ENCODE results near the gene RHOT1. TPM values are rescaled to one million over a fixed set of nuclear protein-coding genes. Genes with fewer than 3 reads are reported as not detected.
A peak's percentile ranks its signal among the peaks of the same experiment; 100 is the strongest.
"Not testable (repeated sequence)": the region's sequence is repeated elsewhere in the genome, so short reads cannot be mapped to it uniquely, and the experiment has no call there.

Gene RHOT1
- total RNA-seq, 2 donors from 2014 or later = 24.3 to 25.9 TPM

DNA sequence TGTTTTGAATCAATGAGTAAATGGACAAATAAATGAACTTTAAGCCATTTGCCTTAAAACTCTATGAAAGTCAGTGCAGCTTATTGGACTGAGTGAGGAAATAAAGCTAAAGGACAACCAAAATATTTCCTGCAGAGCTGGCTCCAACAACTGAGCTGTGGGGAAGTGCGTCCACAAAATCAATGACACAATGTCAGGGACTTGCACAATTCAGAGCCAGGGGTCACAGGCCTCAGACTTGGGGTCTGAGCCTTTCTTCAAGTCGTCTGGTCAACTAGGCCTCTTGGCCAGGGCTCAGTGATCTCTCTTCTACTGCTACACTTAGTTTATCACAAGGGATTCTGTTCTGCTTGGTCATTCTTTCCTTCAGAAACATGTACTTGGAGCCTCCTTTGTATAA, 97.2 kb downstream of the RHOT1 start:
- H3K36me3 Mint-ChIP-seq = no peaks in the 10 kb centered on the region

DNA sequence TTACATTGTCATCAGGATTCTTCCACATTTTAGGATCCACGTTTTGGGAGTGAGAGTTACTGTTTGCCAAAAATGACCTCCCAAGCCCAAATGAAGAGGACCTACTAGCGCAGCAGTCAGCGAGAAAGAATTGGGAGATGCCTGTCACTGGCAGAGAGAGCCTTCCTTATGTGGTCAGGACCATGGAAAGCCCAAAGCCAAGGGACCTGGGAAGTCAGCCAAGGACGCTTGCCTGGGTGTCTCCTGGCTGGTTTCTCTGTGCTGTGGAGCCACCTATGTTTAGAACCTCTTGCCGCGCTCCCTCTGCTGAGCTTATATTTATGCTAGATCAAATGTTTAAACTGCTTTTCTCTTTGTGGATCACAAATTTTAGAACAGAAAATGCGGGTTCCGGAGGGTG, 98.4 kb downstream of the RHOT1 start:
- ATAC-seq (no peak), DNase-seq (ENCODE audit: low spot score in 2 of 2) (no peak)
- H3K27ac Mint-ChIP-seq = no peak overlapping the region
- H3K9me3 Mint-ChIP-seq = no peaks in the 10 kb centered on the region
- no peaks in the 10 kb centered on the region for H3K36me3 Mint-ChIP-seq

More for the DNA sequence above, 97.2 kb downstream of the RHOT1 start:
- DNase-seq (ENCODE audit: low spot score in 2 of 2) (no peak), ATAC-seq (no peak)
- H3K27ac Mint-ChIP-seq = no peak overlapping the region
- no peaks in the 10 kb centered on the region for H3K9me3 Mint-ChIP-seq

DNA sequence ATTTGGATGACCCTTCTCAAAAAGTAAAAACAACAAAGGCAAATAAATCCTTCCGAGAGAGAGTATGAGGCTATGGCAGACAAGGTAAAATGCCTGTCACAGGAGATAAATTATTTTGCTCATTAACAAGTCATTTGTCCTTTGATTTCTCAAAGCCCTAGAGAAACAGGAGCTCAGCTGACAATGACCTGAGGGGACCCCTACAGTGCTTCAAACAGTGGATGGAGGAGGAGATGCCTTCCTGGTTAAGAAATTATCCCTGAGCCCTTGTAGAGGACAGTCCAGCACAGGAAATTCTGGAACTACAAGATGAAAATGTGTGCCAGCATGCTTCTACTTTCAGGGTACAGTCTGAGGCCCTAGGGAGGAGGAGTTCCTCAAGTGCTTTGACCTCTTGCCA, 99.3 kb downstream of the RHOT1 start:
- H3K9me3 Mint-ChIP-seq = no peaks in the 10 kb centered on the region
- no peak overlapping the region for H3K27ac Mint-ChIP-seq
- DNase-seq (ENCODE audit: low spot score in 2 of 2) (no peak), ATAC-seq (no peak)
- no peaks in the 10 kb centered on the region for H3K36me3 Mint-ChIP-seq

DNA sequence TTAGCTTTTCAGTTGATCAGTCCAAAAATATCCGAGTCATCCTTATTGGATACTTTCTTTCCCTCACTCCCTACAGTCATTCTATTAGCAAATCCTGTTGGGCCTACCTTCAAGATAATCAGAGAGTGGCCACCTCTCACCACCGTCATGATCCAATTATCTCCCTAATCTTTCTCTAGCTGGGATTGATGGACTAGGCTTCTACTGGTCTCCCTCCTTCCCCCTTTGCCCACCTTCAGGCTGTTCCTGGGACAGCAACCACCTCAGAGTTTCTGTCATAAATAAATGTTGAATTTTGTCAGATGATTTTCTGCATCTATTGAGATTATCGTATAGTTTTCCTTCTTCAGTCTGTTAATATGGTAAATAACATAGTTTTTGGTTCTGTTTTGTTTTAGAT, 107.2 kb downstream of the RHOT1 start:
- no peak for ATAC-seq
- H3K9me3 Mint-ChIP-seq = no peaks in the 10 kb centered on the region
- H3K27ac Mint-ChIP-seq = no peak overlapping the region
- no peak for DNase-seq (ENCODE audit: low spot score in 2 of 2)
- H3K36me3 Mint-ChIP-seq = no peaks in the 10 kb centered on the region

DNA sequence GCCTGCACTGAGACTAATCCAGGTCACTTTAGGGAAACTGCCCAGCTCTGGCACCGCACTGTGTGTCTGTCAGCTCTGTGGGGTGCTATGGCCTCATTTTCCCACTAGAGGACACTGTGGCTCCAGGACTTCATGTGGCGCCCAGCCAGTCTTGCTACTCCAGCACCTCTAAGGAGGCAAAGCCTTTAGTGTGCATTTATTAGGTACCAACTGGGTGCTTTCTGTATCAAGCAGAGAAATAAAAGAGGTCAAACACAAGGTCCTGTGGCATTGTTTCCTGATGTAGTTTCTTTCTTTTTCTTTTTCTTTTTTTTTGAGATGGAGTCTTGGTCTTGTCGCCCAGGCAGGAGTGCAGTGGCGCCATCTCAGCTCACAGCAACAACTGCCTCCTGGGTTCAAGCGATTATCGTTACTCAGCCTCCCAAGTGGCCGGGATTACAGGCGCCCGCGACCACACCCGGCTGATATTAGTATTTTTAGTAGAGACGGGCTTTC, 110.9 kb downstream of the RHOT1 start:
- Mint-ChIP-seq H3K27ac (no peak overlapping the region), H3K9me3 (no peaks in the 10 kb centered on the region), H3K36me3 (no peaks in the 10 kb centered on the region)
- DNase-seq (ENCODE audit: low spot score in 2 of 2) = peak; percentile 64 to 79
- ATAC-seq = peak; percentile 92 to 96

DNA sequence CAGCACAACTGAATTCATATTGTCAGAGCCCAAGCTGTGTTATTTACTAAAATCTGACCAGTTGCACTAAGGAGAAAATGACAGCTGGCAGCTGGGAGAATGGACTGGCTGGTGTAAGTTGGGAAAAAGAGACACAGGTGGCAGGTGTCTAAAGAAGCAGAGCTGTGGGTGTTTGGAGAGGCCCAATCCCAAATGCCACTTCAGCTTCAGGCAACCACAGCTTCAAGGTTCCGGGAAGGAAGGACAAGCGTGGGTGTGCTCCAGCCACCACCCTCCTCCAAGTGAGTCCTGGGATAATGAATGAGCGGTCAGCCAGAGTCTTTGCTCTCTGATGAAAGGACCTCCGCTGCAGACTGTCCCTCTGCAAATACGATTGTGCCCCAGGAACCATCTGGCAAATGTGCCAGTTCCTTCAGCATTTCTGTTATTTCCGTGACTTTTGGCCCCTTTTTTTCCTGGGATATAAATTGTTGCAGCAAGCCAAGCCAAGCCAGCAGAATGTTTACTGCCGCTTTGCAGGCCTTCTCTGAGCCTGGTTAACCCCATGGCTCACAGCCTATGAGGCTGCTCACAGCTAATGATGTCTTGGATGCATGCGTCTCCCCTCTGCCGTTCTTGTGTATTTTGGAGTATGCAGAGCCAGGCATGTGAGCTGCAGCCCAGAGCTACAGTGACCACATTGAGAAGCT, 113.9 kb downstream of the RHOT1 start:
- Mint-ChIP-seq H3K9me3 (no peaks in the 10 kb centered on the region), H3K36me3 (no peaks in the 10 kb centered on the region)

DNA sequence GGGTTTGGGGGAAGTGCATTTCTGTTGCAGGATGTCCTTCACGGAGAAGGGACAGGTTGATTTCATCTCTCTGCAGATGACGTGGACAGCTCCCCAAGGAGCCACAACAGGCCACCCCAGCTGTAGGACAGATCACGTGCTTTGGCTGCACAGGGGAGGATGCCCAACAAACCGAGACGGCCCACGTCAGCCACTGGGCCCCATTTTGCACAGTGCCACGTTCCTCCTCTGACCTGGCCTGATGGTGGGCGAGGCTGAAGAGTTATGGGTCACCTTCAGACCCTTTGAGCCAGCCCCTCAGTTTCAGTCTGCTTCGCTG, 114.4 kb downstream of the RHOT1 start:
- DNase-seq (ENCODE audit: low spot score in 2 of 2) = no peak
- H3K27ac Mint-ChIP-seq = no peak overlapping the region
- ATAC-seq = no peak
- H3K36me3 Mint-ChIP-seq = no peaks in the 10 kb centered on the region
- no peaks in the 10 kb centered on the region for H3K9me3 Mint-ChIP-seq

More for the DNA sequence above, 113.9 kb downstream of the RHOT1 start:
- no peak for ATAC-seq
- no peak for DNase-seq (ENCODE audit: low spot score in 2 of 2)
- H3K27ac Mint-ChIP-seq = no peak overlapping the region

DNA sequence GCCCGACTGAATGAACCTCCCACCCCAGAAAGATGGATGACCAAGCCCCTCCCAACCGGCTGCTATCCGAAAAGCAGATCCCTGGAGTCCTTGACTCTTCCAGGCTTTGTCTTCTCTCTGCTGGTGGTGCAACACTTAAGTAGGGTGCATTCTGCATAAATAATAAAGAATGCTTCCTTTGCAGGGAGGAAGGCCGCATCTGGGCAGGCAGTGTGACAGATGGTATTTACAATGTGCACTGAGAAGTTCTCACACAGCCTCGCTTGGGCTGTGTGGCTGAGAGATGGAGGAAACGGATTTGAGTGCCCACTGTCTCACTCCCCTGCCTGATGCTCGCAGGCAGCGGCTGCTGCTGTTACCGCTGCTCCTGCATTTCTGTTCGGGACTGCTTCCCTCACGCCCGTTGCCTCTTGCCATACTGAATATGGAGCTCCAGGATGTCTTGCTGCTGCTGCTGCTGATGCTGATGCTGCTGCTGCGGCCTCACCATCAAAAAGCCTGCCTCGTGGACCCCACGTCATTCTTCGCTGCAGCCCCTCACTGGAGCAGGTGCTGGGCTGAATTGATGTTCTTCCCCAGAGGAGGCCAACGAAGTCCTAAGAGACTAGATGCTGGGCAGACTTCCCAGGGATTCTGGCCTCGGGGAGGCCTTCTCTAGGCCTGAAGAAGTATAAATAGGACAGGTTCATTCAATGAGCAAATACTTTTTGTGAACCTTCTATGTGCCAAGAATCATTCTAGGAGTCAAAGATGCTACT, 116.3 kb downstream of the RHOT1 start:
- no peak for ATAC-seq
- no peak for DNase-seq (ENCODE audit: low spot score in 2 of 2)
- H3K27ac Mint-ChIP-seq = no peak overlapping the region
- no peaks in the 10 kb centered on the region for H3K9me3 Mint-ChIP-seq
- no peaks in the 10 kb centered on the region for H3K36me3 Mint-ChIP-seq

DNA sequence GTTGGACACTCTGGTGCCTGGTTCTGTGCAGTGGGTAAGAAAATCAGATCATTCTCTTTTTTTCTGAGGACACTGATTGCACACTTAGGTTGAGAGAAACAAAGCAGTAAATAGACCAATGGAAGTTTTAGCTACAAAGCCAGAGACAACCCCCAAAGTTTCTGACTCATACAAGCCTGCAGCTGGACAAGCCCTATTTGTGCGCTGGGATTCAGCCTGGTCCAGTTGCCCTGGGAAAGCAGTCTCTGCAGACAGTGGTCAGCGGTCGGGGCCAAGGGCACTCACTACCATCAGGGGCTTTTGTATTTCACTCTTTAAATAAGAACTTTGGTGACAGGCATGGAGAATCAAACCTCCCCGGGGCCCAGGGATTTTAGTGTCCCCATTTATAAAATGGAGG, 117.3 kb downstream of the RHOT1 start:
- DNase-seq (ENCODE audit: low spot score in 2 of 2) (no peak), ATAC-seq (no peak)
- Mint-ChIP-seq H3K9me3 (no peaks in the 10 kb centered on the region), H3K36me3 (no peaks in the 10 kb centered on the region), H3K27ac (no peak overlapping the region)

DNA sequence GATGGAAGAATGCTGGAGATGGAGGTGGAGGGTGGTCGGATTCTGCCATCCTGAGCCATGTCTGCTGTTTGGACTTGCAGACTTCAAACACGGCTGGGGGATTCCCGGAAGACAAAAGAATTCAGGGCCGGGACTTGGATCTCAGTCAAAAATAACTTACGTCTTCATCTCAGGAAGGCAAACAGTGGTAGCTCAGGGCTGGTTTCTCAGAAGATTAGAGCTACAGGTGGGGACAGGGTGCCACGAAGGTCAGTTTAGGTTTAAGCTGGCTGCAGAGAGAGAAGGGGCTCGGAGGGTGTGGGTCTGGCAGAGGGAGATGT, 119.1 kb downstream of the RHOT1 start:
- H3K9me3 Mint-ChIP-seq = no peaks in the 10 kb centered on the region
- DNase-seq (ENCODE audit: low spot score in 2 of 2) (no peak), ATAC-seq (no peak)
- H3K27ac Mint-ChIP-seq = no peak overlapping the region
- no peaks in the 10 kb centered on the region for H3K36me3 Mint-ChIP-seq

DNA sequence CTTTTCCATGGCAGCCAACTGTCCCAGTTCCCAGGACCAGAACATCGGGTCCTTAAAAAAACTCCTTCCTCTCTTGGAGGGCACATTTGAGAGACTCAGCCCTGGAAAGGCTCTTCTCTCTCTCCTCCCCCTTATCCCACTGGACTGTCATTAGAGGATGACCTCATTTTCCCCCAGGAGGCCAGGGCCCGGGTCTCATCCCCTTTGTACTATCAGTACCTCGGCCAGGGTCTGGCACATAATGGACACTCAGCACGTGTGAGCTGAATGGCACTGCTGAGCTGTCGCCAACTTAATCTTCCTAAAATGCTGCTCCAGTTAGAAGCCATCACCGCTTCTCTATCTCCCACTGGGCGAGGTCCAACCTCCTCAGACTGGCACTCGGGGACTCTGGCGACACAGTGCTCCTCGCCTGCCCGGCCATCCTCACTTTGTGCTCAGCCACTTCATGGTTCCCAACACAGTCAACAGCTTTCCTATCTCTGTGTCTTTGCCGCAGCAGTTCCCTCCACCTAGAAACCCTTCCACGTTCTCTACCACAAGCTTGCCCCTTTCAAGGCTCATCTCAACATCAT, 119.7 kb downstream of the RHOT1 start:
- no peak overlapping the region for H3K27ac Mint-ChIP-seq
- no peak for ATAC-seq
- no peaks in the 10 kb centered on the region for H3K36me3 Mint-ChIP-seq
- DNase-seq (ENCODE audit: low spot score in 2 of 2) = no peak
- no peaks in the 10 kb centered on the region for H3K9me3 Mint-ChIP-seq

DNA sequence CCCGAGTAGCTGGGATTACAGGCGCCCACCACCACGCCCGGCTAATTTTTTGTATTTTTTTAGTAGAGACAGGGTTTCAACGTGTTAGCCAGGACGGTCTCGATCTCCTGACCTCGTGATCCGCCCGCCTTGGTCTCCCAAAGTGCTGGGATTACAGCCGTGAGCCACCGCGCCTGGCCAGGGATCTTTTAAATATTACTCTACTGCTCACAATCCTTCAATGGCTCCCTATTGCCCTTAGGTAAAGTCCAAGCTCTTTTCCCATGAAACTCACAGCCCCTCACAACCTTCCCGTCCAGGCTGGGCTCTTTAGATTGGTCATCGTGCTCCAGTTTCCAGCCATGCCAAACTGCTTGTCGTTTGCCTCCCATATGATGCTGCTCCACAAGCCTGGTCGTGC, 121.2 kb downstream of the RHOT1 start:
- H3K36me3 Mint-ChIP-seq; ATAC-seq; H3K9me3 Mint-ChIP-seq; H3K27ac Mint-ChIP-seq; DNase-seq (ENCODE audit: low spot score in 2 of 2): not testable (repeated sequence)

DNA sequence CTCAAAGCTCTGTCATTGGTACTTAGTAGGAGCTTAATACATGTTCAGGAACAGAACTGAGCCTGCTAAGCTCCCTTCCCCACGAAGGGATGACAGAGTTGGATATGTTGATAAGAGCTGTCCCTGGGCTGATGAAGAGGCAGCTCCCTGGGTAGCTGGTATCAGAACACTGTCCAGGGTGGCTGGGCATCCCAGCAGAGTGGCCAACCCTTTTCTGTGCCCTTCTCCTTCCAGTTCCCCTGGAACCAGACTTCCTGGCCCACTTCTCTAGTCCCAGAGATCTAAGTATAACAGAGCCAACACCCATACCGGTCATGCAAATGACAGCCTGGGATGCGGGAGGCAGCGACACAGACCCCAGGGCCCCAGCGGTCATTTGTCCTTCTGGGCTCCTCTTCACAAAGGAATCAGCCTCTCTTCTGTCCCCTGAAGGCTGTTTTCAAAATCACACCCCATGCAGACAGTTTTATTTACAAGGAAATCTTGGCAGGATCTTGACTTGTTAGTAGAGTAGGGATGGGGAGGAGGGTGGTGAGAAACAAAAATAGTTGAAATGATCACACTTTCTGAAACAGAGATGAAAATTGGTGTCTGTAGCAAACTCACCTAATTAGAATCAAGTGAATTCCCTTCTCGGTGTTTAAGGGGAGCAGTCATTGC, 122.0 kb downstream of the RHOT1 start:
- ATAC-seq (no peak), DNase-seq (ENCODE audit: low spot score in 2 of 2) (no peak)
- Mint-ChIP-seq H3K36me3 (no peaks in the 10 kb centered on the region), H3K27ac (no peak overlapping the region), H3K9me3 (no peaks in the 10 kb centered on the region)

DNA sequence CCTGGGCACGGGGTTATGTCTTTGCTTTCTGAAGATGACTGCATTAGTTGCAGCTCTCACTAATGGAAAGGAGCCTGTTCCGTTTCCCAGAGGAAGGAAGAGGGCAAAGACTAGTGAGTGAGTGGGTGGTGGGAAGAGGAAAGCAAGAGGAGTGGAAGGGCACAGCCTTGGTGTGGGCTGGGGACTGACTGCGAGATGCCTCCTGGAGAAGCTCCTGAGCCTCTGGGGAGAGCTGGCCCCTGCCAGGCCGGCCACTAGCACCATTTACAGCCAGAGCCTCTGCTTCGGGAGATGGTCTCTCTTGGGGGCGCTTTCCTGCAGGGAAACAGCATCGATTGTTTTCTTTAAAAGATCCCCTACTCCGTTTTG, 122.5 kb downstream of the RHOT1 start:
- Mint-ChIP-seq H3K9me3 (no peaks in the 10 kb centered on the region), H3K36me3 (no peaks in the 10 kb centered on the region), H3K27ac (no peak overlapping the region)
- DNase-seq (ENCODE audit: low spot score in 2 of 2) (no peak), ATAC-seq (no peak)

DNA sequence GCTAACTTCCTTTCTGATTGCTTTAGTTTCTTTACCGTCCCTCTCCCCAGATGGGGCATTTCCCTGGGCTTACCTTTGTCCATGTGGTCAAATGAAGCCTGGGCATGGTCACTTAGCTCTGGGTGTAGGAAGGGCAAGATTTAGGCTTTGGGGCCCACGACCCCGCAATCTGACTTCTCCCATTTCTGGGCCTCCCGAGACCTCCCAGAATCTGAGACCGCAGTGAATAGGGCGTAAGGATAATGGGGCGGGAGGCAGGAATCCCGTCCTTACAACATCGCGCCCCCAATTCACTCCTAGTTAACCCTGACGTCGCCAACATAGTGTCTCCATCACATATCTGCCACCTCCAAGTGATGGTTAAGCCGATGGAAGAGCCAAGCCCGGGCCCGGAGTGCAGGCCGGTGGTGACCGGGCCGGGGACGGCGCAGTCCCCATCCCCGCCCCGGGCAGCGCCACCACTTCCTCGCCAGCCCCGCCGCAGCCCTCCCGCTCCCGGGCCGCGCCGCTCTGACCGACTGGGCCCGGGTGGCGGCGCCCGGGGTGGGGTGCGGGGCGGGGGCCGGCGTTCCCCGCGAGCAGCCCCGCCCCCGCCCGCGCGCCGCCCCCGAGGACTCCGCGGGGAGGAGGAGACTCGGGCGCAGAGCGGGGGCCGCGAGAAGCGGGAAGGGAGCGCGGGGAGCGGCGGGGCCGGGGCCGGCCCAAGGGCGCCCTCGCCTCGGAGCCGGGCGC, 123.1 kb downstream of the RHOT1 start, which contains the start of gene RHBDL3:
TSS of gene RHBDL3 (plus strand) at position 641 of the 732 bp plus-strand sequence. CDS start 358 bp downstream, outside the sequence.
- Mint-ChIP-seq H3K9me3 (no peaks in the 10 kb centered on the region), H3K36me3 (no peaks in the 10 kb centered on the region), H3K27ac (no peak within 1 kb of the TSS)
- peak; percentile 6 to 62 for ATAC-seq
- DNase-seq (ENCODE audit: low spot score in 2 of 2) = no peak

DNA sequence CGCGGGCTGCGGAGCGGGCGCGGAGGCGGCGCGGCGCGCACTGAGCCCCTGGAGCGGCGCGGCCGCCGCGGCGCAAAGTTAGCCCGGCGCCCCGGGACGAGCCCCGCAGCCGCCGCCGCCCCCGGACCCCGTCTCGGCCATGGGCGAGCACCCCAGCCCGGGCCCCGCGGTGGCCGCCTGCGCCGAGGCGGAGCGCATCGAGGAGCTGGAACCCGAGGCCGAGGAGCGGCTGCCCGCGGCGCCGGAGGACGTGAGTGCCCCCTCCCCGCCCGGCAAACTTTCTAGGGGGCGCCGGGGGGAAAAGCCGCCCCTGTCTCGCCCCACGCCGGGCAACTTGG, 123.7 kb downstream of the RHOT1 start:
- ATAC-seq = peak in 1 of 2 donors; percentile 19
- H3K9me3 Mint-ChIP-seq = no peaks in the 10 kb centered on the region
- no peaks in the 10 kb centered on the region for H3K36me3 Mint-ChIP-seq
- no peak overlapping the region for H3K27ac Mint-ChIP-seq
- DNase-seq (ENCODE audit: low spot score in 2 of 2) = no peak
